IMR-90 (cell line): ENCODE measurements around the gene IRF4. TPM values are rescaled to one million over a fixed set of nuclear protein-coding genes. Genes with fewer than 3 reads are reported as not detected.

ENCODE experiments used
- ATAC-seq: fragments of 200-7000 bp; cut with Tn5 transposase; 2 replicates; pipeline ENCODE4 v1.9.1; 2020; ENCODE audit warnings: low read depth, mild to moderate bottlenecking, moderate library complexity
- BruUV-seq: library from RNA; stranded (reverse); fragments of 400-500 nt; replicated peaks from 2 replicates; lab custom pipeline; 2021; lab: Mats Ljungman, UMichigan
- CTCF ChIA-PET: fragments of 300-600 bp; formaldehyde crosslinking; extraction: SDS; loops from one replicate; lab custom pipeline; 2021; ENCODE audit warnings: antibody characterized with exemption; lab: Yijun Ruan, JAX
- POLR2A ChIA-PET: fragments of 300-600 bp; sonication (Branson Sonifier 250); formaldehyde crosslinking; loops from one replicate; lab custom pipeline; 2022; ENCODE audit warnings: antibody characterized with exemption; ENCODE audit not compliant: unreplicated experiment; lab: Charles Lee
- DNase-seq: peaks from one replicate; pipeline ENCODE4 v3.0.0; 2013
- H2AFZ ChIP-seq: replicated peaks from 2 replicates; pipeline ENCODE3; 2013; ENCODE audit warnings: low read length, mild to moderate bottlenecking; ENCODE audit not compliant: poor library complexity
- H2AK5ac ChIP-seq: 2 replicates; pipeline ENCODE4 v1.6.1; 2013; ENCODE audit warnings: low read depth, low read length, inconsistent platforms
- H2AK9ac ChIP-seq: replicated peaks from 2 replicates; pipeline ENCODE3; 2013; ENCODE audit warnings: mild to moderate bottlenecking, low read depth, low read length, moderate library complexity; ENCODE audit not compliant: poor library complexity
- H2BK120ac ChIP-seq: 2 replicates; pipeline ENCODE4 v1.6.1; 2013; ENCODE audit warnings: low read depth, low read length, inconsistent platforms
- H2BK15ac ChIP-seq: 3 replicates; pipeline ENCODE4 v1.6.1; 2013; ENCODE audit warnings: low read depth, low read length, inconsistent platforms
- H2BK20ac ChIP-seq: 2 replicates; pipeline ENCODE4 v1.6.1; 2013; ENCODE audit warnings: low read depth, mild to moderate bottlenecking, inconsistent platforms, low read length, moderate library complexity
- H2BK5ac ChIP-seq: 2 replicates; pipeline ENCODE4 v1.6.1; 2013; ENCODE audit warnings: mild to moderate bottlenecking, low read depth, low read length, inconsistent platforms; ENCODE audit not compliant: poor library complexity, severe bottlenecking
- H3K14ac ChIP-seq: replicated peaks from 2 replicates; pipeline ENCODE4 v1.6.1; 2013; ENCODE audit warnings: low read depth, low read length, inconsistent platforms
- H3K18ac ChIP-seq: 2 replicates; pipeline ENCODE4 v1.6.1; 2013; ENCODE audit warnings: low read depth, low read length, control low read depth
- H3K23ac ChIP-seq: 2 replicates; pipeline ENCODE4 v1.6.1; 2013; ENCODE audit warnings: low read depth, low read length, inconsistent platforms
- H3K27ac ChIP-seq: 2 replicates; pipeline ENCODE4 v1.5.1; 2013; ENCODE audit warnings: mild to moderate bottlenecking, control low read depth, low read length; ENCODE audit not compliant: insufficient read depth
- H3K27me3 ChIP-seq: 2 replicates; pipeline ENCODE4 v1.6.1; 2013; ENCODE audit warnings: low read length; ENCODE audit not compliant: control insufficient read depth, insufficient read depth
- H3K36me3 ChIP-seq: 2 replicates; pipeline ENCODE4 v1.6.1; 2013; ENCODE audit warnings: low read length, mixed read lengths; ENCODE audit not compliant: control insufficient read depth, insufficient read depth
- H3K4ac ChIP-seq: 2 replicates; pipeline ENCODE4 v1.6.1; 2013; ENCODE audit warnings: low read depth, low read length, inconsistent platforms
- H3K4me1 ChIP-seq: 2 replicates; pipeline ENCODE4 v1.6.1; 2013; ENCODE audit warnings: low read length, mixed read lengths; ENCODE audit not compliant: control insufficient read depth, insufficient read depth
- H3K4me2 ChIP-seq: 2 replicates; pipeline ENCODE4 v1.6.1; 2013; ENCODE audit warnings: low read depth, mild to moderate bottlenecking, control low read depth, low read length, moderate library complexity
- H3K4me3 ChIP-seq: 2 replicates; pipeline ENCODE4 v1.5.1; 2013; ENCODE audit warnings: low read depth, mild to moderate bottlenecking, control low read depth, low read length, moderate library complexity; ENCODE audit not compliant: insufficient read depth
- H3K56ac ChIP-seq: 2 replicates; pipeline ENCODE4 v1.6.1; 2013; ENCODE audit warnings: low read length, inconsistent platforms; ENCODE audit not compliant: insufficient read depth; ENCODE audit errors: extremely low read depth
- H3K79me1 ChIP-seq, 2 experiments: 2 replicates each; pipeline ENCODE4 v1.6.1; 2013; ENCODE audit warnings: low read length in 2 of 2, inconsistent platforms in 1 of 2, low read depth in 1 of 2
- H3K9ac ChIP-seq: 2 replicates; pipeline ENCODE4 v1.6.1; 2013; ENCODE audit warnings: low read depth, low read length, control low read depth
- H3K9me1 ChIP-seq: 2 replicates; pipeline ENCODE4 v1.6.1; 2013; ENCODE audit warnings: low read length, inconsistent platforms; ENCODE audit not compliant: insufficient read depth
- H3K9me3 ChIP-seq: 2 replicates; pipeline ENCODE4 v1.6.1; 2013; ENCODE audit warnings: low read length; ENCODE audit not compliant: control insufficient read depth, insufficient read depth
- H4K20me1 ChIP-seq: 2 replicates; pipeline ENCODE4 v1.6.1; 2013; ENCODE audit warnings: low read length, inconsistent platforms; ENCODE audit not compliant: insufficient read depth
- H4K5ac ChIP-seq: 2 replicates; pipeline ENCODE4 v1.6.1; 2013; ENCODE audit warnings: mild to moderate bottlenecking, low read depth, low read length, control low read depth
- H4K8ac ChIP-seq, 2 experiments: 2 replicates each; pipeline ENCODE4 v1.6.1; 2013; ENCODE audit warnings: low read depth in 2 of 2, low read length in 2 of 2, control low read depth in 1 of 2, inconsistent platforms in 1 of 2
- H4K91ac ChIP-seq: 2 replicates; pipeline ENCODE4 v1.6.1; 2013; ENCODE audit warnings: low read depth, low read length, inconsistent platforms; ENCODE audit not compliant: insufficient read depth
- BHLHE40 ChIP-seq: fragments of 150-350 bp; IDR thresholded peaks from 2 replicates; pipeline ENCODE4 v1.6.1; 2016; ENCODE audit warnings: mild to moderate bottlenecking, low read depth, low read length
- CEBPB ChIP-seq: IDR thresholded peaks from 2 replicates; pipeline ENCODE4 v1.6.1; 2012; ENCODE audit warnings: low read depth, low read length, improper control_type of control experiment
- CHD1 ChIP-seq: IDR thresholded peaks from 2 replicates; pipeline ENCODE4 v1.6.1; 2012; ENCODE audit warnings: low read depth, low read length, improper control_type of control experiment
- FOS ChIP-seq: fragments of 150-350 bp; IDR thresholded peaks from 2 replicates; pipeline ENCODE4 v1.6.1; 2016; ENCODE audit warnings: low read depth, low read length
- MAFK ChIP-seq: IDR thresholded peaks from 2 replicates; pipeline ENCODE4 v1.6.1; 2012; ENCODE audit warnings: low read depth, low read length, improper control_type of control experiment
- MAZ ChIP-seq: IDR thresholded peaks from 2 replicates; pipeline ENCODE4 v1.6.1; 2012; ENCODE audit warnings: low read depth, mild to moderate bottlenecking, low read length, improper control_type of control experiment, moderate library complexity, borderline replicate concordance
- MXI1 ChIP-seq: IDR thresholded peaks from 2 replicates; pipeline ENCODE4 v1.6.1; 2012; ENCODE audit warnings: low read depth, mild to moderate bottlenecking, low read length, moderate library complexity, borderline replicate concordance
- NFE2L2 ChIP-seq: fragments of 150-350 bp; IDR thresholded peaks from 2 replicates; pipeline ENCODE4 v1.6.1; 2016; ENCODE audit warnings: low read depth, mild to moderate bottlenecking, low read length
- POLR2A ChIP-seq: IDR thresholded peaks from 2 replicates; pipeline ENCODE4 v1.6.1; 2012; ENCODE audit warnings: mild to moderate bottlenecking, low read depth, low read length
- RAD21 ChIP-seq: IDR thresholded peaks from 2 replicates; pipeline ENCODE4 v1.6.1; 2012; ENCODE audit warnings: low read length, improper control_type of control experiment
- RCOR1 ChIP-seq: IDR thresholded peaks from 2 replicates; pipeline ENCODE4 v1.6.1; 2012; ENCODE audit warnings: mild to moderate bottlenecking, low read length, improper control_type of control experiment; ENCODE audit not compliant: insufficient replicate concordance
- RFX5 ChIP-seq: IDR thresholded peaks from 2 replicates; pipeline ENCODE4 v1.8.0; 2012; ENCODE audit warnings: low read depth, mild to moderate bottlenecking, low read length, moderate library complexity
- SMC3 ChIP-seq: fragments of 150-350 bp; IDR thresholded peaks from 2 replicates; pipeline ENCODE4 v1.6.1; 2016; ENCODE audit warnings: low read depth, mild to moderate bottlenecking, antibody characterized with exemption, low read length, moderate library complexity
- WGBS, 2 experiments: methylation state at CpG; one replicate each; pipeline versions ENCODE4 v1.1.5 to v1.1.7; 2013; ENCODE audit warnings: missing lambda C conversion rate in 2 of 2; ENCODE audit not compliant: insufficient read length in 1 of 2; ENCODE audit errors: extremely low coverage in 2 of 2; 5-methylcytosine and 5-hydroxymethylcytosine counted together
- dilution Hi-C: fragments of 300-500 bp; cut with HindIII; formaldehyde crosslinking; loops from one replicate; pipeline ENCODE4 v1.14.3; 2018; ENCODE audit warnings: low sequenced_read_pairs; ENCODE audit not compliant: unreplicated experiment
- in situ Hi-C: fragments of 300-500 bp; cut with MboI; formaldehyde crosslinking; loops from 3 replicates; pipeline ENCODE4 v1.14.3; 2019; ENCODE audit warnings: low sequenced_read_pairs, inconsistent platforms, mixed read lengths
- intact Hi-C: fragments of 100-400 bp; cut with micrococcal nuclease; formaldehyde crosslinking; loops from 2 replicates; pipeline ENCODE4 v1.10.0; 2022
- polyA plus RNA-seq, 3 experiments: library from polyadenylated mRNA; depleted of rRNA; stranded (reverse); fragments of >200 nt; gene quantifications; 2 replicates each; pipeline ENCODE4 v1.2.3, GENCODE V29; 2012; ENCODE audit warnings: low replicate concordance in 1 of 3
- total RNA-seq: library from RNA; depleted of rRNA; stranded (reverse); fragments of >200 nt; gene quantifications from 2 replicates; pipeline ENCODE4 v1.2.3, GENCODE V29; 2012
- TF ChIP-seq, protein P1 (sequence below): fragments of 150-350 bp; IDR thresholded peaks from 2 replicates; pipeline ENCODE4 v1.6.1; 2017; ENCODE audit warnings: mild to moderate bottlenecking, antibody characterized with exemption, low read length, low read depth
- TF ChIP-seq, protein P2 (sequence below): fragments of 150-350 bp; IDR thresholded peaks from 2 replicates; pipeline ENCODE4 v1.6.1; 2016; ENCODE audit warnings: low read depth, mild to moderate bottlenecking, low read length, moderate library complexity, borderline replicate concordance
- TF ChIP-seq, protein P3 (sequence below): conservative IDR thresholded peaks from 2 replicates; pipeline ENCODE4 v1.5.1; 2012; ENCODE audit warnings: mild to moderate bottlenecking, low read depth, low read length, improper control_type of control experiment

The IRF4 gene
- total and polyA plus RNA-seq, 2 of the 4 experiments (the other 2 are of a cell fraction) = not detected

DNA sequence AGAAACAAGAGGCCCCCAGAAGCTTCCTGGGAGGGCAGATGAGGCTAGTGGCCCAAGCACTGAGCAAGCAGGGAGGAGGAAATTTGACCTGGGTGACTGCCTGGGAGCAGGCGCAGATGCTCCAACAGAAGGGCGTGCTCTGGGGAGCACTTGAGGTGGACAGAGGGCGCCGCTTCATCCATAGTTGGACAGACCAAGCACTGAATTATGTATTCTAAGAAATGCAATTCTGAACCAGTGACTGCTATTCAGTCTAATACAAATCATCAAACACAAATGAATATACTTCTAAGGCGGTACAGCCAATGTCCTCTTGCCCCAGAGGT, 28.7 kb upstream of the IRF4 start:
- H3K36me3 ChIP-seq = no peaks in the 10 kb centered on the region
- POLR2A ChIA-PET = no interaction called here
- dilution Hi-C loops = no loop called here
- H3K27me3 ChIP-seq = peaks cover 6% of the 10 kb centered on the region; the same call in 1 of the 2 replicates
- no peak for ATAC-seq
- H4K5ac ChIP-seq = no peak overlapping the region
- no peak overlapping the region for H3K18ac ChIP-seq
- intact Hi-C loops = no loop called here
- no peaks in the 10 kb centered on the region for H3K79me1 ChIP-seq
- no peak overlapping the region for H2AK9ac ChIP-seq
- no peaks in the 10 kb centered on the region for H4K20me1 ChIP-seq
- H3K9ac ChIP-seq = no peak overlapping the region
- WGBS, 2 experiments = 87% methylated on average over 4 of the region's 5 CpGs; no CpG with 5 or more reads in 1 of the 2 experiments
- TF ChIP-seq, protein P1, sequence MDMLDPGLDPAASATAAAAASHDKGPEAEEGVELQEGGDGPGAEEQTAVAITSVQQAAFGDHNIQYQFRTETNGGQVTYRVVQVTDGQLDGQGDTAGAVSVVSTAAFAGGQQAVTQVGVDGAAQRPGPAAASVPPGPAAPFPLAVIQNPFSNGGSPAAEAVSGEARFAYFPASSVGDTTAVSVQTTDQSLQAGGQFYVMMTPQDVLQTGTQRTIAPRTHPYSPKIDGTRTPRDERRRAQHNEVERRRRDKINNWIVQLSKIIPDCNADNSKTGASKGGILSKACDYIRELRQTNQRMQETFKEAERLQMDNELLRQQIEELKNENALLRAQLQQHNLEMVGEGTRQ = no peak
- TF ChIP-seq FOS = no peak
- no peak for TF ChIP-seq MAZ
- no peak for TF ChIP-seq SMC3
- TF ChIP-seq, protein P2, sequence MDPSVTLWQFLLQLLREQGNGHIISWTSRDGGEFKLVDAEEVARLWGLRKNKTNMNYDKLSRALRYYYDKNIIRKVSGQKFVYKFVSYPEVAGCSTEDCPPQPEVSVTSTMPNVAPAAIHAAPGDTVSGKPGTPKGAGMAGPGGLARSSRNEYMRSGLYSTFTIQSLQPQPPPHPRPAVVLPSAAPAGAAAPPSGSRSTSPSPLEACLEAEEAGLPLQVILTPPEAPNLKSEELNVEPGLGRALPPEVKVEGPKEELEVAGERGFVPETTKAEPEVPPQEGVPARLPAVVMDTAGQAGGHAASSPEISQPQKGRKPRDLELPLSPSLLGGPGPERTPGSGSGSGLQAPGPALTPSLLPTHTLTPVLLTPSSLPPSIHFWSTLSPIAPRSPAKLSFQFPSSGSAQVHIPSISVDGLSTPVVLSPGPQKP = no peak
- TF ChIP-seq, protein P3, sequence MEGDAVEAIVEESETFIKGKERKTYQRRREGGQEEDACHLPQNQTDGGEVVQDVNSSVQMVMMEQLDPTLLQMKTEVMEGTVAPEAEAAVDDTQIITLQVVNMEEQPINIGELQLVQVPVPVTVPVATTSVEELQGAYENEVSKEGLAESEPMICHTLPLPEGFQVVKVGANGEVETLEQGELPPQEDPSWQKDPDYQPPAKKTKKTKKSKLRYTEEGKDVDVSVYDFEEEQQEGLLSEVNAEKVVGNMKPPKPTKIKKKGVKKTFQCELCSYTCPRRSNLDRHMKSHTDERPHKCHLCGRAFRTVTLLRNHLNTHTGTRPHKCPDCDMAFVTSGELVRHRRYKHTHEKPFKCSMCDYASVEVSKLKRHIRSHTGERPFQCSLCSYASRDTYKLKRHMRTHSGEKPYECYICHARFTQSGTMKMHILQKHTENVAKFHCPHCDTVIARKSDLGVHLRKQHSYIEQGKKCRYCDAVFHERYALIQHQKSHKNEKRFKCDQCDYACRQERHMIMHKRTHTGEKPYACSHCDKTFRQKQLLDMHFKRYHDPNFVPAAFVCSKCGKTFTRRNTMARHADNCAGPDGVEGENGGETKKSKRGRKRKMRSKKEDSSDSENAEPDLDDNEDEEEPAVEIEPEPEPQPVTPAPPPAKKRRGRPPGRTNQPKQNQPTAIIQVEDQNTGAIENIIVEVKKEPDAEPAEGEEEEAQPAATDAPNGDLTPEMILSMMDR = no peak
- no peak for TF ChIP-seq RFX5
- no peak for TF ChIP-seq NFE2L2
- TF ChIP-seq MXI1 = no peak
- TF ChIP-seq MAFK = no peak
- TF ChIP-seq RCOR1 = no peak
- TF ChIP-seq RAD21 = no peak
- no peak for TF ChIP-seq CHD1
- TF ChIP-seq POLR2A = no peak
- TF ChIP-seq BHLHE40 = no peak
- no peak for TF ChIP-seq CEBPB
- H2BK15ac ChIP-seq = no peak overlapping the region
- H3K56ac ChIP-seq = no peak overlapping the region
- peaks cover 22% of the 10 kb centered on the region for H3K9me3 ChIP-seq
- no peak overlapping the region for H4K91ac ChIP-seq
- no peaks in the 10 kb centered on the region for H3K4me1 ChIP-seq
- H3K27ac ChIP-seq = no peak overlapping the region
- no peak overlapping the region for H2AK5ac ChIP-seq
- no peak overlapping the region for H2AFZ ChIP-seq
- CTCF ChIA-PET = interaction anchor here (1.1 kb wide), 1 partner anchor 11 kb away, joined by 5 read pairs; no protein-coding TSS in a partner anchor
- no peak overlapping the region for H3K4ac ChIP-seq
- no peak overlapping the region for H3K4me2 ChIP-seq
- BruUV-seq = no TSS peak
- in situ Hi-C loops = no loop called here
- no peak overlapping the region for H3K4me3 ChIP-seq
- H3K14ac ChIP-seq = no peak overlapping the region
- H2BK5ac ChIP-seq = no peak overlapping the region
- no peak overlapping the region for H3K23ac ChIP-seq
- no peak overlapping the region for H2BK20ac ChIP-seq
- no peaks in the 10 kb centered on the region for H3K9me1 ChIP-seq
- H4K8ac ChIP-seq = no peak overlapping the region
- no peak for DNase-seq
- no peak overlapping the region for H2BK120ac ChIP-seq
